HCT116 (cell line): ENCODE data around the gene GALNT16. TPM values are rescaled to one million over a fixed set of nuclear protein-coding genes. Genes with fewer than 3 reads are reported as not detected.
A peak's percentile ranks its signal among the peaks of the same experiment; 100 is the strongest.

ENCODE experiments used
- ATAC-seq: fragments of 200-7000 bp; cut with Tn5 transposase; 2 replicates; pipeline ENCODE4 v1.9.1; 2020; ENCODE audit warnings: mild to moderate bottlenecking, moderate library complexity
- BruUV-seq: library from RNA; stranded (reverse); fragments of 400-500 nt; replicated peaks from 2 replicates; lab custom pipeline; 2021; lab: Mats Ljungman, UMichigan
- CTCF ChIA-PET: fragments of 300-600 bp; sonication (Branson Sonifier 250); formaldehyde crosslinking; loops from one replicate; lab custom pipeline; 2021; ENCODE audit warnings: antibody characterized with exemption; lab: Charles Lee
- POLR2A ChIA-PET: fragments of 300-600, 350-600 bp; sonication (Branson Sonifier 250); formaldehyde crosslinking; loops from one replicate; lab custom pipeline; 2021; ENCODE audit warnings: antibody characterized with exemption; lab: Charles Lee
- RAD21 ChIA-PET, 2 experiments: fragments of 300-600 bp; sonication (Branson Sonifier 250); formaldehyde crosslinking; loops; one replicate each; lab custom pipeline; 2023; ENCODE audit warnings: low total read pairs in 2 of 2; ENCODE audit not compliant: uncharacterized antibody in 2 of 2, unreplicated experiment in 2 of 2, low non-redundant PET in 1 of 2; lab: Charles Lee
- DNase-seq: peaks from one replicate; pipeline ENCODE4 v3.0.0-alpha.2; 2010; ENCODE audit warnings: low read depth, low spot score
- H2AFZ ChIP-seq: fragments of 200-600 bp; shearing (Covaris generic), sonication (generic); 2 replicates; pipeline ENCODE4 v1.6.1; 2017; ENCODE audit warnings: low read depth, mixed run types, mixed read lengths, antibody characterized with exemption, low read length; ENCODE audit not compliant: poor library complexity, severe bottlenecking
- H3K27ac ChIP-seq: 2 replicates; pipeline ENCODE4 v1.5.1; 2012; ENCODE audit warnings: low read depth, low read length
- H3K27me3 ChIP-seq: fragments of 200-600 bp; sonication (generic); 2 replicates; pipeline ENCODE4 v1.6.1; 2016; ENCODE audit warnings: mixed run types, low read length, mixed read lengths; ENCODE audit not compliant: insufficient read depth
- H3K36me3 ChIP-seq, 2 experiments: fragments of 200-500 bp in 1 of 2; fragments of 200-600 bp in 1 of 2; sonication (Bioruptor generic) in 1 of 2; sonication (generic) in 1 of 2; 2 replicates each; pipeline versions ENCODE4 v1.5.1 to v1.6.1; 2014 to 2016; ENCODE audit warnings: low read length in 2 of 2, inconsistent platforms in 1 of 2, mixed read lengths in 1 of 2, mixed run types in 1 of 2; ENCODE audit not compliant: insufficient read depth in 2 of 2, control insufficient read depth in 1 of 2
- H3K4me1 ChIP-seq, 2 experiments: fragments of 200-600 bp in 1 of 2; sonication (generic) in 1 of 2; 2 replicates each; pipeline versions ENCODE4 v1.5.1 to v1.6.1; 2012 to 2017; ENCODE audit warnings: low read length in 2 of 2, inconsistent platforms in 1 of 2, mild to moderate bottlenecking in 1 of 2, mixed read lengths in 1 of 2, mixed run types in 1 of 2, moderate library complexity in 1 of 2; ENCODE audit not compliant: insufficient read depth in 2 of 2, control insufficient read depth in 1 of 2
- H3K4me2 ChIP-seq: fragments of 200-600 bp; sonication (generic); 2 replicates; pipeline ENCODE4 v1.6.1; 2017; ENCODE audit warnings: mixed run types, low read length, mixed read lengths
- H3K4me3 ChIP-seq, 2 experiments: fragments of 200-600 bp in 1 of 2; sonication (generic) in 1 of 2; replicated peaks in 1 of 2; 2 replicates each; pipeline ENCODE4 v1.5.1; 2011 to 2016; ENCODE audit warnings: low read length in 2 of 2, control low read depth in 1 of 2, low read depth in 1 of 2, mild to moderate bottlenecking in 1 of 2, mixed read lengths in 1 of 2, mixed run types in 1 of 2
- H3K79me2 ChIP-seq: fragments of 200-600 bp; sonication (generic); 2 replicates; pipeline ENCODE4 v1.6.1; 2017; ENCODE audit warnings: mild to moderate bottlenecking, mixed run types, low read length, moderate library complexity, mixed read lengths; ENCODE audit not compliant: insufficient read depth
- H3K9ac ChIP-seq: fragments of 200-600 bp; sonication (generic); 2 replicates; pipeline ENCODE4 v1.6.1; 2016; ENCODE audit warnings: low read length, mixed read lengths
- H3K9me2 ChIP-seq: fragments of 200-600 bp; sonication (generic), shearing (Covaris generic); 2 replicates; pipeline ENCODE4 v1.6.1; 2017; ENCODE audit warnings: mixed run types, mild to moderate bottlenecking, moderate library complexity; ENCODE audit not compliant: insufficient read depth
- H3K9me3 ChIP-seq, 2 experiments: fragments of 200-500 bp in 1 of 2; fragments of 200-600 bp in 1 of 2; sonication (Bioruptor generic) in 1 of 2; sonication (generic) in 1 of 2; 2 replicates each; pipeline ENCODE4 v1.6.1; 2014 to 2017; ENCODE audit warnings: low read length in 2 of 2, mixed read lengths in 2 of 2, inconsistent platforms in 1 of 2, low read depth in 1 of 2, mild to moderate bottlenecking in 1 of 2, mixed run types in 1 of 2, moderate library complexity in 1 of 2; ENCODE audit not compliant: control insufficient read depth in 1 of 2, insufficient read depth in 1 of 2
- H4K20me1 ChIP-seq: fragments of 200-600 bp; sonication (generic), shearing (Covaris generic); 2 replicates; pipeline ENCODE4 v1.6.1; 2017; ENCODE audit warnings: mixed run types, mild to moderate bottlenecking, moderate library complexity; ENCODE audit not compliant: insufficient read depth
- ATF3 ChIP-seq: IDR thresholded peaks from 2 replicates; pipeline ENCODE4 v1.6.1; 2012
- CEBPB ChIP-seq: IDR thresholded peaks from 2 replicates; pipeline ENCODE4 v1.6.1; 2012; ENCODE audit warnings: low read depth
- ELF1 ChIP-seq: IDR thresholded peaks from 2 replicates; pipeline ENCODE4 v1.6.1; 2012; ENCODE audit warnings: low read depth, borderline replicate concordance
- EZH2phosphoT487 ChIP-seq: fragments of 200-600 bp; IDR thresholded peaks from 2 replicates; pipeline ENCODE4 v1.6.1; 2018; ENCODE audit warnings: antibody characterized with exemption, borderline replicate concordance
- FOSL1 ChIP-seq: IDR thresholded peaks from 2 replicates; pipeline ENCODE4 v1.6.1; 2012; ENCODE audit warnings: low read depth
- REST ChIP-seq: IDR thresholded peaks from 2 replicates; pipeline ENCODE4 v1.6.1; 2012; ENCODE audit warnings: low read depth
- SP1 ChIP-seq: IDR thresholded peaks from 2 replicates; pipeline ENCODE4 v1.6.1; 2012; ENCODE audit warnings: low read depth
- SRF ChIP-seq: IDR thresholded peaks from 2 replicates; pipeline ENCODE4 v1.6.1; 2012; ENCODE audit warnings: low read depth
- ZBTB33 ChIP-seq: IDR thresholded peaks from 2 replicates; pipeline ENCODE4 v1.6.1; 2011; ENCODE audit warnings: mild to moderate bottlenecking, low read length, moderate library complexity; ENCODE audit not compliant: insufficient replicate concordance; ENCODE audit errors: extremely low read depth
- ZNF274 ChIP-seq: fragments of 200-500 bp; sonication (Bioruptor generic); IDR thresholded peaks from 2 replicates; pipeline ENCODE4 v1.6.1; 2014; ENCODE audit warnings: mild to moderate bottlenecking, low read depth, low read length, inconsistent platforms
- intact Hi-C: fragments of 100-400 bp; cut with micrococcal nuclease; formaldehyde crosslinking; loops from 2 replicates; pipeline ENCODE4 v1.10.0; 2022
- total RNA-seq: library from RNA; stranded (reverse); gene quantifications from one replicate; pipeline ENCODE4 v1.2.1, GENCODE V29; 2021; ENCODE audit not compliant: unreplicated experiment
- TF ChIP-seq, protein P1 (sequence below), 3 experiments: fragments of 200-600 bp in 1 of 3; sonication (generic) in 1 of 3; IDR thresholded peaks in 2 of 3; conservative IDR thresholded peaks in 1 of 3; 2 replicates each; pipeline ENCODE4 v1.5.1; 2012 to 2017; ENCODE audit warnings: low read depth in 2 of 3, low read length in 2 of 3, antibody characterized with exemption in 1 of 3, borderline replicate concordance in 1 of 3, control low read depth in 1 of 3, mild to moderate bottlenecking in 1 of 3, mixed read lengths in 1 of 3, mixed run types in 1 of 3, moderate library complexity in 1 of 3; ENCODE audit not compliant: insufficient read depth in 1 of 3

GALNT16 gene
- total RNA-seq, 1 experiment from 2014 or later: 0.32 TPM

DNA sequence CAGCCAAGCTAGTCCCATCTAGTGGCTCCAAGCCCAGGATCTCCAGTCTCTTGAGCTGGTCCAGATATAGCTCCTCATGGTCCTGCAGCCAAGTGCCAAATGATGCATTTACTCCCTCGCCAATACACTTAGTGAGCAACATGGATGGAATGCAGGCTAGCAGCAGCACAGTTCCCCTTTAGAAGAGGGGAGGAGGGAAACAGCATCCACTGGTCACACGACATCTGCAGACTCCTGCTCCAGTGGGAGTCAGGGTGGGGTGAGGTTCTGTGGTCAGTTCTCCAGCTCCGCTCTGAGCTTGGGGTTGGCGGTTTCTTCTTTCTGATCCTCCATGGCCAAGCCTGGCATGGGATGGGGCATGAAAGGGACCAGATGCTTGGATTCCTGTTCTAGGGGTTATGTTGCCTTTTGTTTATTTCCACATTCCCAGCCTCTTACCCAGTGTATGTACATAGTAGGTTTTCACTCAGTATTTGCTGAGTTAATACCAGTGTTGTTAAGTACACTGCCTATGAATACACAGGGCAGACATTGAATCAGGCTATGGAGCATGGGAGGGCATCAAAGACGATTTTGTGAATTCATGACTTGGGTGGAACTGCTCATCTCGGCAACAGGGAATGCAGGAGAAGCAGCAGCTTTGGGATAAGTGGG, 57.3 kb downstream of the GALNT16 start:
- Histone ChIP-seq H3K36me3 (no peaks in the 10 kb centered on the region), H3K27ac (no peak overlapping the region), H3K79me2 (no peaks in the 10 kb centered on the region), H3K4me1 (peaks cover 0 to 9% of the 10 kb centered on the region in 2 experiments; a peak in 2 of 4 replicates), H4K20me1 (no peaks in the 10 kb centered on the region), H3K27me3 (no peaks in the 10 kb centered on the region), H2AFZ (no peak overlapping the region), H3K9ac (no peak overlapping the region), H3K4me2 (peak overlapping the region; percentile 25; the same call in 1 of the 2 replicates), H3K9me2 (no peaks in the 10 kb centered on the region), H3K9me3 (no peaks in the 10 kb centered on the region), H3K4me3 (no peak overlapping the region)
- POLR2A ChIA-PET: no interaction called here
- peak; percentile 62 for ATAC-seq
- RAD21 ChIA-PET: no interaction called here
- BruUV-seq: no TSS peak
- intact Hi-C loops: no loop called here
- no peak for TF ChIP-seq SP1
- CTCF ChIA-PET: no interaction called here
- no peak for DNase-seq

DNA sequence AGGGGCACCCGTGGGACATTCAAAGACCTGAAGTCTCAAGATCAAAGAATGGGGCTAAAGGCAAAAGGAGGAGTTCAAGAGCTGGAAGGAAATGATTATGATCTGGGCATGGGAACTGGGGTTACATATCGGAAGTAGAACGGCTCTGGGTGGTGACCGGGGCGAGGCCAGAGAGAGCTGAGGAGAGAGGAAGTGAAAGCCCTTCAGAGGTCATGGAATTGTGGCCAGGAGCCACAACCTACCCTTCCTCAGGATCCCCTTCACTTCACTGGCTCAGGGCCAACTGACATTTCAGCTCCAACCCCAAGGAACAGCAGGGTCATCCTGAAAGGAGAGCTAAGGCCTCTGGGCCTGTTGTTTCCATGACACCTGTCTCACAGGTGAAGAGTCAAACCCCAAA, 57.8 kb downstream of the GALNT16 start:
- POLR2A ChIA-PET: no interaction called here
- CTCF ChIA-PET: no interaction called here
- Histone ChIP-seq H3K36me3 (no peaks in the 10 kb centered on the region), H2AFZ (no peak overlapping the region), H4K20me1 (no peaks in the 10 kb centered on the region), H3K4me2 (no peak overlapping the region), H3K9me2 (no peaks in the 10 kb centered on the region), H3K79me2 (no peaks in the 10 kb centered on the region), H3K4me3 (no peak overlapping the region), H3K4me1 (peaks cover 0 to 9% of the 10 kb centered on the region in 2 experiments; a peak in 2 of 4 replicates), H3K9ac (no peak overlapping the region), H3K27me3 (no peaks in the 10 kb centered on the region), H3K9me3 (no peaks in the 10 kb centered on the region), H3K27ac (no peak overlapping the region)
- RAD21 ChIA-PET: no interaction called here
- ATAC-seq (no peak), DNase-seq (no peak)
- no TSS peak for BruUV-seq
- intact Hi-C loops: no loop called here
- TF ChIP-seq REST (no peak), SRF (no peak), EZH2phosphoT487 (no peak), ZNF274 (no peak), SP1 (no peak), FOSL1 (no peak), CEBPB (no peak), ATF3 (no peak), ZBTB33 (no peak), ELF1 (no peak)
- TF ChIP-seq, protein P1, sequence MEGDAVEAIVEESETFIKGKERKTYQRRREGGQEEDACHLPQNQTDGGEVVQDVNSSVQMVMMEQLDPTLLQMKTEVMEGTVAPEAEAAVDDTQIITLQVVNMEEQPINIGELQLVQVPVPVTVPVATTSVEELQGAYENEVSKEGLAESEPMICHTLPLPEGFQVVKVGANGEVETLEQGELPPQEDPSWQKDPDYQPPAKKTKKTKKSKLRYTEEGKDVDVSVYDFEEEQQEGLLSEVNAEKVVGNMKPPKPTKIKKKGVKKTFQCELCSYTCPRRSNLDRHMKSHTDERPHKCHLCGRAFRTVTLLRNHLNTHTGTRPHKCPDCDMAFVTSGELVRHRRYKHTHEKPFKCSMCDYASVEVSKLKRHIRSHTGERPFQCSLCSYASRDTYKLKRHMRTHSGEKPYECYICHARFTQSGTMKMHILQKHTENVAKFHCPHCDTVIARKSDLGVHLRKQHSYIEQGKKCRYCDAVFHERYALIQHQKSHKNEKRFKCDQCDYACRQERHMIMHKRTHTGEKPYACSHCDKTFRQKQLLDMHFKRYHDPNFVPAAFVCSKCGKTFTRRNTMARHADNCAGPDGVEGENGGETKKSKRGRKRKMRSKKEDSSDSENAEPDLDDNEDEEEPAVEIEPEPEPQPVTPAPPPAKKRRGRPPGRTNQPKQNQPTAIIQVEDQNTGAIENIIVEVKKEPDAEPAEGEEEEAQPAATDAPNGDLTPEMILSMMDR (IDR thresholded peaks at IDR 0.05 in 2 of 3, conservative IDR thresholded peaks at IDR 0.05 in 1 of 3; ENCODE audit: borderline replicate concordance in 1 of 3, insufficient read depth in 1 of 3, low read depth in 2 of 3, low read length in 2 of 3): no peak
